Stimulated activated naive CD8-positive, alpha-beta T cell treated with anti-CD3 and anti-CD28 coated beads, Interleukin-15, amount 100 ng/mL, for 72 hours (primary cell): ENCODE results near the gene PJA1.

ENCODE experiments used
- ATAC-seq: fragments of 150-1000 bp; cut with Tn5 transposase; 2 replicates; pipeline ENCODE4 v1.10.0; 2021; ENCODE audit warnings: mild to moderate bottlenecking, moderate library complexity
- DNase-seq, 2 donors: peaks; one replicate each; pipeline ENCODE4 v3.0.0; 2021 to 2022
- H3K27ac Mint-ChIP-seq, 2 donors: one replicate each; pipeline ENCODE4 v1.8.0; 2022; ENCODE audit warnings: mild to moderate bottlenecking in 2 of 2, mixed read lengths in 2 of 2, moderate library complexity in 2 of 2
- H3K27me3 Mint-ChIP-seq: one replicate; pipeline ENCODE4 v1.8.0; 2022; ENCODE audit warnings: mixed read lengths
- H3K4me1 Mint-ChIP-seq: one replicate; pipeline ENCODE4 v1.8.0; 2022; ENCODE audit warnings: mild to moderate bottlenecking, mixed read lengths
- H3K4me3 Mint-ChIP-seq, 2 donors: one replicate each; pipeline ENCODE4 v1.8.0; 2022; ENCODE audit warnings: mild to moderate bottlenecking in 2 of 2, mixed read lengths in 2 of 2, moderate library complexity in 1 of 2
- H3K9me3 Mint-ChIP-seq, 2 donors: one replicate each; pipeline ENCODE4 v1.8.0; 2022; ENCODE audit warnings: mixed read lengths in 2 of 2

PJA1 gene

GRCh38 chrX:69182818-69183380 is 17.6 kb upstream of the PJA1 start:
- DNase-seq (no peak), ATAC-seq (no peak)
- no peak overlapping the region for H3K27ac Mint-ChIP-seq

GRCh38 chrX:69179380-69179911 is 14.2 kb upstream of the PJA1 start:
- DNase-seq: no peak
- no peak overlapping the region for H3K4me3 Mint-ChIP-seq
- no peaks in the 10 kb centered on the region for H3K4me1 Mint-ChIP-seq
- ATAC-seq: no peak
- H3K9me3 Mint-ChIP-seq: no peaks in the 10 kb centered on the region
- H3K27me3 Mint-ChIP-seq: peaks cover 12% of the 10 kb centered on the region
- H3K27ac Mint-ChIP-seq: no peak overlapping the region

More at GRCh38 chrX:69182818-69183380, 17.6 kb upstream of the PJA1 start:
- Mint-ChIP-seq H3K4me3 (no peak overlapping the region), H3K27me3 (peaks cover 12% of the 10 kb centered on the region), H3K9me3 (no peaks in the 10 kb centered on the region), H3K4me1 (no peaks in the 10 kb centered on the region)

- no peak for DNase-seq
- no peak overlapping the region for H3K4me3 Mint-ChIP-seq
- no peaks in the 10 kb centered on the region for H3K4me1 Mint-ChIP-seq
- H3K27ac Mint-ChIP-seq: no peak overlapping the region
- peaks cover 19% of the 10 kb centered on the region for H3K27me3 Mint-ChIP-seq
- no peaks in the 10 kb centered on the region for H3K9me3 Mint-ChIP-seq
- ATAC-seq: no peak
These were observed 13.3 kb upstream of the PJA1 start for GRCh38 chrX:69178592-69178991.

GRCh38 chrX:69177511-69178162 is 12.4 kb upstream of the PJA1 start:
- no peak for ATAC-seq
- Mint-ChIP-seq H3K27ac (no peak overlapping the region), H3K4me3 (no peak overlapping the region), H3K27me3 (peaks cover 19% of the 10 kb centered on the region), H3K4me1 (no peaks in the 10 kb centered on the region), H3K9me3 (no peaks in the 10 kb centered on the region)
- DNase-seq: no peak

- no peak overlapping the region for H3K27ac Mint-ChIP-seq
- no peak for DNase-seq
- no peak overlapping the region for H3K4me3 Mint-ChIP-seq
- no peaks in the 10 kb centered on the region for H3K4me1 Mint-ChIP-seq
- peaks cover 19% of the 10 kb centered on the region for H3K27me3 Mint-ChIP-seq
- ATAC-seq: no peak
- H3K9me3 Mint-ChIP-seq: no peaks in the 10 kb centered on the region
These were observed 10.8 kb upstream of the PJA1 start for GRCh38 chrX:69176053-69176452.

GRCh38 chrX:69173906-69174305 is 8.7 kb upstream of the PJA1 start:
- Mint-ChIP-seq H3K27ac (peak overlapping the region in 1 of 2 donors; percentile 80), H3K27me3 (peaks cover 6% of the 10 kb centered on the region), H3K9me3 (no peaks in the 10 kb centered on the region), H3K4me1 (no peaks in the 10 kb centered on the region), H3K4me3 (no peak overlapping the region)
- DNase-seq (no peak), ATAC-seq (no peak)

- H3K27ac Mint-ChIP-seq: no peak overlapping the region
- DNase-seq: no peak
- no peaks in the 10 kb centered on the region for H3K4me1 Mint-ChIP-seq
- ATAC-seq: no peak
- H3K4me3 Mint-ChIP-seq: no peak overlapping the region
- H3K27me3 Mint-ChIP-seq: peaks cover 6% of the 10 kb centered on the region
- no peaks in the 10 kb centered on the region for H3K9me3 Mint-ChIP-seq
These were observed 7.7 kb upstream of the PJA1 start for GRCh38 chrX:69172937-69173336.

- H3K4me3 Mint-ChIP-seq: no peak overlapping the region
- H3K9me3 Mint-ChIP-seq: no peaks in the 10 kb centered on the region
- H3K4me1 Mint-ChIP-seq: no peaks in the 10 kb centered on the region
- peaks cover 6% of the 10 kb centered on the region for H3K27me3 Mint-ChIP-seq
- no peak overlapping the region for H3K27ac Mint-ChIP-seq
- DNase-seq (no peak), ATAC-seq (no peak)
These were observed 5.1 kb upstream of the PJA1 start for GRCh38 chrX:69170319-69170718.

- peaks cover 42% of the 10 kb centered on the region for H3K4me1 Mint-ChIP-seq
- ATAC-seq (peak; percentile 89), DNase-seq (peak; percentile 36 to 67)
- no peaks in the 10 kb centered on the region for H3K9me3 Mint-ChIP-seq
- peak overlapping the region; percentile 77 to 87 for H3K4me3 Mint-ChIP-seq
- no peaks in the 10 kb centered on the region for H3K27me3 Mint-ChIP-seq
- H3K27ac Mint-ChIP-seq: peak overlapping the region; percentile 57 to 96
These were observed 1.1 kb downstream of the PJA1 start for GRCh38 chrX:69163936-69164741.

- Mint-ChIP-seq H3K4me3 (peak overlapping the region; percentile 28 to 77), H3K27ac (peak overlapping the region in 1 of 2 donors; percentile 81), H3K4me1 (peaks cover 49% of the 10 kb centered on the region), H3K27me3 (no peaks in the 10 kb centered on the region), H3K9me3 (no peaks in the 10 kb centered on the region)
- DNase-seq (peak in 1 of 2 donors; percentile 16), ATAC-seq (no peak)
These were observed 2.8 kb downstream of the PJA1 start for GRCh38 chrX:69162361-69162865.

- DNase-seq: no peak
- Mint-ChIP-seq H3K27me3 (no peaks in the 10 kb centered on the region), H3K27ac (no peak overlapping the region), H3K9me3 (no peaks in the 10 kb centered on the region), H3K4me1 (peaks cover 49% of the 10 kb centered on the region), H3K4me3 (no peak overlapping the region)
- no peak for ATAC-seq
These were observed 3.4 kb downstream of the PJA1 start for GRCh38 chrX:69161786-69162349.

GRCh38 chrX:69161371-69161770 is 3.9 kb downstream of the PJA1 start:
- H3K27me3 Mint-ChIP-seq: no peaks in the 10 kb centered on the region
- no peak overlapping the region for H3K4me3 Mint-ChIP-seq
- ATAC-seq (no peak), DNase-seq (no peak)
- peaks cover 49% of the 10 kb centered on the region for H3K4me1 Mint-ChIP-seq
- no peaks in the 10 kb centered on the region for H3K9me3 Mint-ChIP-seq
- H3K27ac Mint-ChIP-seq: no peak overlapping the region

- Mint-ChIP-seq H3K27ac (no peak overlapping the region), H3K9me3 (no peaks in the 10 kb centered on the region), H3K27me3 (no peaks in the 10 kb centered on the region), H3K4me1 (peaks cover 38% of the 10 kb centered on the region), H3K4me3 (no peak overlapping the region)
- peak; percentile 10 to 30 for DNase-seq
- peak; percentile 84 for ATAC-seq
These were observed 6.9 kb downstream of the PJA1 start for GRCh38 chrX:69158166-69158980.

GRCh38 chrX:69156638-69157037 is 8.6 kb downstream of the PJA1 start:
- ATAC-seq (no peak), DNase-seq (no peak)
- no peak overlapping the region for H3K27ac Mint-ChIP-seq
- H3K9me3 Mint-ChIP-seq: no peaks in the 10 kb centered on the region
- H3K27me3 Mint-ChIP-seq: no peaks in the 10 kb centered on the region
- no peak overlapping the region for H3K4me3 Mint-ChIP-seq
- peaks cover 21% of the 10 kb centered on the region for H3K4me1 Mint-ChIP-seq
